H1 (cell line): ENCODE measurements around the gene WNT11. TPM values are rescaled to one million over a fixed set of nuclear protein-coding genes. Genes with fewer than 3 reads are reported as not detected.

ENCODE experiments used
- BCL11A ChIP-seq, 2 experiments: IDR thresholded peaks; one replicate each; pipeline ENCODE4 v1.6.1; 2011; ENCODE audit warnings: low read depth in 2 of 2, low read length in 2 of 2, mild to moderate bottlenecking in 2 of 2
- CBX8 ChIP-seq: fragments of 300-800, 300-1000 bp; sonication (generic); IDR thresholded peaks from 2 replicates; pipeline ENCODE4 v1.7.1; 2016; ENCODE audit warnings: low read depth, low read length, borderline replicate concordance
- CHD1 ChIP-seq: IDR thresholded peaks from 2 replicates; pipeline ENCODE4 v1.6.1; 2012; ENCODE audit warnings: low read depth, low read length, improper control_type of control experiment
- CREB1 ChIP-seq: IDR thresholded peaks from 2 replicates; pipeline ENCODE4 v1.6.1; 2012; ENCODE audit warnings: inconsistent platforms
- E2F6 ChIP-seq: IDR thresholded peaks from 2 replicates; pipeline ENCODE4 v1.6.1; 2012; ENCODE audit warnings: inconsistent platforms
- EGR1 ChIP-seq: IDR thresholded peaks from 2 replicates; pipeline ENCODE4 v1.6.1; 2011; ENCODE audit warnings: low read depth, low read length, borderline replicate concordance
- GABPA ChIP-seq: IDR thresholded peaks from 2 replicates; pipeline ENCODE4 v1.6.1; 2011; ENCODE audit warnings: mild to moderate bottlenecking, low read length, moderate library complexity, borderline replicate concordance; ENCODE audit not compliant: insufficient read depth
- GTF2F1 ChIP-seq: IDR thresholded peaks from 2 replicates; pipeline ENCODE4 v1.6.1; 2012; ENCODE audit warnings: low read depth, low read length, improper control_type of control experiment, borderline replicate concordance
- HDAC2 ChIP-seq, 2 experiments: fragments of 300-600 bp in 1 of 2; sonication (generic) in 1 of 2; IDR thresholded peaks; 2 replicates each; pipeline ENCODE4 v1.6.1; 2011 to 2012; ENCODE audit warnings: low read depth in 2 of 2, low read length in 2 of 2, mild to moderate bottlenecking in 2 of 2, moderate library complexity in 2 of 2, borderline replicate concordance in 1 of 2, inconsistent platforms in 1 of 2
- JUN ChIP-seq: IDR thresholded peaks from 2 replicates; pipeline ENCODE4 v1.6.1; 2011; ENCODE audit warnings: low read depth, mild to moderate bottlenecking, improper control_type of control experiment, low read length
- JUND ChIP-seq: IDR thresholded peaks from 2 replicates; pipeline ENCODE4 v1.6.1; 2011; ENCODE audit warnings: mild to moderate bottlenecking, improper control_type of control experiment, low read length
- KDM4A ChIP-seq: IDR thresholded peaks from one replicate; pipeline ENCODE4 v1.7.1; 2012; ENCODE audit warnings: low read depth, mild to moderate bottlenecking, moderate library complexity, low read length, inconsistent platforms; ENCODE audit not compliant: severe bottlenecking
- NANOG ChIP-seq: IDR thresholded peaks from 2 replicates; pipeline ENCODE4 v1.6.1; 2011; ENCODE audit warnings: low read length, low read depth, mild to moderate bottlenecking, inconsistent platforms; ENCODE audit not compliant: insufficient read depth, poor library complexity, severe bottlenecking
- RBBP5 ChIP-seq: IDR thresholded peaks from 2 replicates; pipeline ENCODE4 v1.7.1; 2012; ENCODE audit warnings: low read depth, mild to moderate bottlenecking, inconsistent platforms, low read length, moderate library complexity, borderline replicate concordance
- RXRA ChIP-seq: IDR thresholded peaks from 2 replicates; pipeline ENCODE4 v1.6.1; 2011; ENCODE audit warnings: low read depth, mild to moderate bottlenecking, low read length, moderate library complexity; ENCODE audit not compliant: insufficient read depth
- SAP30 ChIP-seq: fragments of 300-600 bp; sonication (generic); IDR thresholded peaks from 2 replicates; pipeline ENCODE4 v1.7.1; 2012; ENCODE audit warnings: low read length, moderate library complexity, mild to moderate bottlenecking, inconsistent platforms; ENCODE audit not compliant: insufficient read depth, insufficient replicate concordance
- SP2 ChIP-seq: IDR thresholded peaks from 2 replicates; pipeline ENCODE4 v1.6.1; 2012; ENCODE audit warnings: mild to moderate bottlenecking, low read length, inconsistent platforms
- SUZ12 ChIP-seq: fragments of 200-600 bp; sonication (generic); IDR thresholded peaks from 2 replicates; pipeline ENCODE4 v1.6.1; 2012; ENCODE audit warnings: mild to moderate bottlenecking, inconsistent platforms, low read length, moderate library complexity, mixed read lengths
- TBP ChIP-seq: IDR thresholded peaks from 2 replicates; pipeline ENCODE4 v1.6.1; 2011; ENCODE audit warnings: low read depth, low read length, improper control_type of control experiment
- polyA plus RNA-seq, 7 experiments: library from polyadenylated mRNA; depleted of rRNA in 3 of 7; stranded (reverse) in 5 of 7; unstranded in 2 of 7; fragments of >200 nt in 5 of 7; fragments of 200-250 nt in 2 of 7; gene quantifications; 1 replicate in 5 of 7; 2 replicates in 1 of 7; 4 replicates in 1 of 7; pipeline versions ENCODE4 v1.2.1 to v1.2.3, GENCODE V29; 2011 to 2013; ENCODE audit warnings: missing spikeins in 2 of 7, mixed read lengths in 2 of 7
- total RNA-seq: library from RNA; stranded (reverse); fragmentation: NEBNext Ultra II Directional; extraction: Animal tissue kit (Norgen Biotek cat#: 25700); gene quantifications from 2 replicates; pipeline ENCODE4 v1.2.1, GENCODE V29; 2021
- TF ChIP-seq, protein P1 (sequence below): IDR thresholded peaks from 2 replicates; pipeline ENCODE4 v1.6.1; 2012; ENCODE audit warnings: inconsistent platforms
- TF ChIP-seq, protein P2 (sequence below): IDR thresholded peaks from 2 replicates; pipeline ENCODE4 v1.6.1; 2011; ENCODE audit warnings: low read depth, mild to moderate bottlenecking, low read length; ENCODE audit not compliant: insufficient read depth

The WNT11 gene
- total and polyA plus RNA-seq, 2 of the 8 experiments (the other 6 are each of a cell fraction or from before 2014, with no cell fraction given): 0.11 to 0.45 TPM

DNA sequence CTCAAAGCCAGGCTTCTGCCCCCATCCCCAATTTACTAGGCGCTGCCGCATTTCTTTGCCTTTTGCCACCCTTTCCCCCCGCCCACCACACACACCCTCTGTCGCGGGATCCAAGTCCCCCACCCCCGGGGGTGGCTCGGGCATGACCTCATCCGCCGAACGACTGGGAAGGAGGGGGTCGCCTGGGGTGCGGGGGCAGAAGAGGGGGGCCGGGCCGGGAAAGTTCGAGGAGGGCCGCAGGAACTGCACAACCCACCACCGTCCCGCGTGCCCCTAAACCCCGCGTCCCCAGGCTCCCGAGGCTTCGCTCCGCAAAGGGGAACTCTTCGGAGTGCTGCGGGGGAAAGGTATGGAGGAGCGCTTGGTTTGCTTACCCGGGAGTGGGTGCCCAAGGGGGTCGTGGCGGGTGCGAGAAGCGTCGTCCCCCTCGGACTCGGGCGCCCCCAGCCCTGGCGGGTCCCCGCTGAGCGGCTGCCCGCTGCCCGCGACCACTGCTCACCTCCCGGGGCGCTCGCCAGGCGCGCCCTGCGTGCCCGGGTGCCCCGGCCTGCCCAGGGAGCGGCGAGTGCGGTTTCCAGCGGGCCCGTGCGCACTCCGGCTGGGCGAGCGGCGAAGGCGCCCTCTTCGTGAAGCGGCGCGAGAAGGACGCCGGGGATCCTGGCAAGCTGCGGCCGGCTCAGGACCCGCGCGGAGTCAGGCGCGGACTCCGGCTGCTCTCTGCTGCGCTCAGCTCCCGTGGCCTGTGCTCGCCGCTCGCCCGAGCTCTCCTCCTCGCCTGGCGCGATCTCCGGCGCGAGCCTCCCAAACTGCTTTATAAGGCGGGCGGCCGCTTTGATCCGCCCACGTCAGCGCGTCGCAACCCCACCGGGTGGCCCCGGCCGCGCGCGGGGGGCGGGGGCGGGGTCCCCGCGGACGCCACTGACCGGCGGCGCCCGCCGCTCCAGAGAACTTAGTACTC, 4.0 kb upstream of the WNT11 start (continued):
- TF ChIP-seq CREB1: peak; percentile 39; the same call in 1 of the 2 replicates
- peak; percentile 75; the same call in 1 of the 2 replicates for TF ChIP-seq SUZ12
- no peak for TF ChIP-seq RXRA
- no peak for TF ChIP-seq E2F6
- no peak for TF ChIP-seq CHD1
- no peak for TF ChIP-seq SAP30
- no peak for TF ChIP-seq BCL11A (IDR thresholded peaks at IDR 0.05; ENCODE audit: low read depth in 2 of 2, low read length in 2 of 2)
- TF ChIP-seq GABPA: no peak
- TF ChIP-seq RBBP5: peak; percentile 12; the same call in 1 of the 2 replicates
- no peak for TF ChIP-seq SP2
- TF ChIP-seq, protein P1, sequence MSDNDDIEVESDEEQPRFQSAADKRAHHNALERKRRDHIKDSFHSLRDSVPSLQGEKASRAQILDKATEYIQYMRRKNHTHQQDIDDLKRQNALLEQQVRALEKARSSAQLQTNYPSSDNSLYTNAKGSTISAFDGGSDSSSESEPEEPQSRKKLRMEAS: no peak
- no peak for TF ChIP-seq JUND
- TF ChIP-seq KDM4A: peak; percentile 36
- TF ChIP-seq NANOG: no peak
- no peak for TF ChIP-seq CBX8
- TF ChIP-seq TBP: no peak
- TF ChIP-seq EGR1: peak; percentile 84; the same call in 1 of the 2 replicates
- TF ChIP-seq, protein P2, sequence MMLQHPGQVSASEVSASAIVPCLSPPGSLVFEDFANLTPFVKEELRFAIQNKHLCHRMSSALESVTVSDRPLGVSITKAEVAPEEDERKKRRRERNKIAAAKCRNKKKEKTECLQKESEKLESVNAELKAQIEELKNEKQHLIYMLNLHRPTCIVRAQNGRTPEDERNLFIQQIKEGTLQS: no peak
- TF ChIP-seq JUN: no peak
- TF ChIP-seq GTF2F1: no peak
- no peak for TF ChIP-seq HDAC2 (IDR thresholded peaks at IDR 0.05; ENCODE audit: borderline replicate concordance in 1 of 2, low read depth in 2 of 2, low read length in 2 of 2)
